Measurements from ENCODE around the gene RPTOR. TPM values are rescaled to one million over a fixed set of nuclear protein-coding genes. Genes with fewer than 3 reads are reported as not detected.
A peak's percentile ranks its signal among the peaks of the same experiment; 100 is the strongest.

RPTOR gene
- total RNA-seq, 6 donors from 2014 or later: 26.8 to 109 (median 36.8) TPM

GRCh38 chr17:80864751-80865150 is 320.1 kb downstream of the RPTOR start:
- Histone ChIP-seq H3K4me3 (no peak overlapping the region), H3K36me3 (peaks cover 0 to 14% (median 6%) of the 10 kb centered on the region in 4 donors), H3K9me3 (no peaks in the 10 kb centered on the region), H3K4me1 (peaks cover 5 to 19% (median 8%) of the 10 kb centered on the region in 4 donors), H3K27ac (no peak overlapping the region), H3K27me3 (no peaks in the 10 kb centered on the region)
- DNase-seq: no peak
- WGBS, 2 donors: 97 to 99% methylated on average over 6 of the region's 6 CpGs
- no peak for ATAC-seq (ENCODE audit: low FRiP score in 2 of 2)
- no peak for TF ChIP-seq POLR2A (IDR thresholded peaks at IDR 0.05)
- TF ChIP-seq EP300 (IDR thresholded peaks at IDR 0.05): no peak
- no peak for TF ChIP-seq CTCF (IDR thresholded peaks at IDR 0.05)
- TF ChIP-seq POLR2AphosphoS5 (IDR thresholded peaks at IDR 0.05): no peak

- 18% methylated on average over 8 of the region's 8 CpGs for WGBS, 2 donors
- Histone ChIP-seq H3K4me3 (no peak overlapping the region), H3K27ac (no peak overlapping the region), H3K9me3 (no peaks in the 10 kb centered on the region), H3K4me1 (peaks cover 2 to 9% (median 5%) of the 10 kb centered on the region in 4 donors), H3K36me3 (peaks cover 0 to 14% (median 2%) of the 10 kb centered on the region in 4 donors), H3K27me3 (no peaks in the 10 kb centered on the region)
- TF ChIP-seq CTCF (IDR thresholded peaks at IDR 0.05): peak; percentile 22 to 68 (median 50)
- no peak for TF ChIP-seq POLR2A (IDR thresholded peaks at IDR 0.05)
- DNase-seq: peak in 1 of 2 donors; percentile 55
- peak; percentile 62 to 84 for ATAC-seq (ENCODE audit: low FRiP score in 2 of 2)
These were observed 321.6 kb downstream of the RPTOR start for GRCh38 chr17:80866050-80866793.

DNA sequence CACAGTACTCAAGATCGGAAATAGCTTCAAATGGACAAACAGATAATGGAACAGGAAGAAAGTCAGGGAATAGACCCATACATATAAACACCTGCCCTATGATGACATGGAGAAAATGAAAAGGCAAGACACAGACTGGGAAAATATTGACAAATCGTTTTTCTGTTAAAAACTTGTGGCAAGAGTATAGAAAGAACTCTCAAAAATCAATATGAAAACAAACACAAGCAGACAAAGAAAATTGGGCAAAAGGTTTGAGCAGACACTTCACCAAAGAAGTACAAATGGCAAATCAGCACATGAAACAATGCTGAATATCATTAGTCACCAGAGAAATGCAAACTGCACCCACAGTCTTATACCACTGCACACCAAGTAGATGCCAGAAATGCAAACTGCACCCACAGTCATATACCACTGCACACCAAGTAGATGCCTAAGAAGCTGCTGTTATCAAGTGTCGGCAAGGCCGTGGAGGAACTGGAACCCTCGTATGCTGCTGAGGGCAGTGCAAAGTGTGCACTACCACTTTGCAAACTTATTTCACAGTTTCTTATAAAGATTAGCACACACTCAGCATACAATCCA is 323.5 kb downstream of the RPTOR start:
- H3K27ac ChIP-seq: no peak overlapping the region
- no peak for DNase-seq
- H3K27me3 ChIP-seq: no peaks in the 10 kb centered on the region
- H3K9me3 ChIP-seq: no peaks in the 10 kb centered on the region
- WGBS, 2 donors: 87 to 89% methylated on average over 5 of the region's 5 CpGs
- H3K4me1 ChIP-seq: peaks cover 13 to 18% (median 16%) of the 10 kb centered on the region in 4 donors
- no peak overlapping the region for H3K4me3 ChIP-seq
- H3K36me3 ChIP-seq: peaks cover 0 to 7% (median 2%) of the 10 kb centered on the region in 4 donors
- TF ChIP-seq POLR2AphosphoS5 (IDR thresholded peaks at IDR 0.05) (no peak), POLR2A (IDR thresholded peaks at IDR 0.05) (no peak), CTCF (IDR thresholded peaks at IDR 0.05) (no peak), EP300 (IDR thresholded peaks at IDR 0.05) (no peak)
- ATAC-seq (ENCODE audit: low FRiP score in 2 of 2): no peak

- H3K36me3 ChIP-seq: peaks cover 0 to 2% (median under 1%) of the 10 kb centered on the region in 4 donors
- TF ChIP-seq POLR2A (IDR thresholded peaks at IDR 0.05): no peak
- no peak for TF ChIP-seq POLR2AphosphoS5 (IDR thresholded peaks at IDR 0.05)
- TF ChIP-seq CTCF (IDR thresholded peaks at IDR 0.05): no peak
- no peak for TF ChIP-seq EP300 (IDR thresholded peaks at IDR 0.05)
- no peak overlapping the region for H3K4me3 ChIP-seq
- no peak overlapping the region for H3K27ac ChIP-seq
- H3K9me3 ChIP-seq: no peaks in the 10 kb centered on the region
- H3K4me1 ChIP-seq: peaks cover 13 to 18% (median 16%) of the 10 kb centered on the region in 4 donors
- ATAC-seq (ENCODE audit: low FRiP score in 2 of 2): no peak
- no peak for DNase-seq
- H3K27me3 ChIP-seq: no peaks in the 10 kb centered on the region
- 75 to 83% methylated on average over 7 of the region's 7 CpGs for WGBS, 2 donors
These were observed 325.0 kb downstream of the RPTOR start for GRCh38 chr17:80869481-80870145.

Data from upper lobe of left lung (tissue), 6 donors.